GM18511 (cell line): Measurements from ENCODE around the gene TRMT2A.

Source experiments
- ATAC-seq: cut with Tn5 transposase; IDR thresholded peaks from one replicate; pipeline ENCODE4 v1.9.1; 2021; ENCODE audit warnings: mild to moderate bottlenecking, moderate library complexity; ENCODE audit not compliant: unreplicated experiment

Gene TRMT2A

DNA sequence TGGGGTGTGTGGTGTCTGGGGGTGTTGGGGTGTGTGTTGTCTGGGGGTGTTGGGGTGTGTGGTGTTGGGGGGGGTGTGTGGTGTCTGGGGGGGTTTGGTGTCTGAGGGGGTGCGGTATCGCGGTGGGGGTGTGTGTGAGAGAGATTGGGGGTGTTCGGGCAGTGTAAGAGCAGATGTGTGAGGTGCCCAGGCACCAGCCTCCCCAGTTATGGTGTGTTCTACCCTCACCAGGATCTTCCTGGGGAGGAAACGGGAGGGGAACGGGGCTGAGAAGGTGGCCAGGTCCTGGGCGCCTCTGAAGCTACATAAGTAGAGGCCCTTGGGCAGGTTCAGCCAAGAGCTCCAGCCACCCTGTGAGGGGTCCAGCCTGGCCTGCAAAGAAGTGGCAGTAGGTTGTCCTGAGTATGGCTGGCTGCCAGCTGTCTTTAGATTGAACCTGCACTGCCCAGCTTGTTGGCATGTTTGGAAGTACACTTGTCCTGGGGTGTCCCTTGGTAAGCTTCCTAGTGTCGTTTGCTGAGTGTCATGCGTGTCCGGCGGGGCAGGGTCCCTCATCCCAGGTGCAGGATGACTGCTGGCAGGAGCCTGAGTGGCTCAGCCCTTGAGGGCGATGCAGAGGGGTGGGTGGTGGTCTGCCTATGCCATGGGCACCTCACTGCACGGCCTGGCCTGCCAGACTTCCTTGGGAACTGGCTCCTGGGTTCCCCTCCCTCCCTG, 6.5 kb upstream of the TRMT2A start:
- ATAC-seq: no peak

DNA sequence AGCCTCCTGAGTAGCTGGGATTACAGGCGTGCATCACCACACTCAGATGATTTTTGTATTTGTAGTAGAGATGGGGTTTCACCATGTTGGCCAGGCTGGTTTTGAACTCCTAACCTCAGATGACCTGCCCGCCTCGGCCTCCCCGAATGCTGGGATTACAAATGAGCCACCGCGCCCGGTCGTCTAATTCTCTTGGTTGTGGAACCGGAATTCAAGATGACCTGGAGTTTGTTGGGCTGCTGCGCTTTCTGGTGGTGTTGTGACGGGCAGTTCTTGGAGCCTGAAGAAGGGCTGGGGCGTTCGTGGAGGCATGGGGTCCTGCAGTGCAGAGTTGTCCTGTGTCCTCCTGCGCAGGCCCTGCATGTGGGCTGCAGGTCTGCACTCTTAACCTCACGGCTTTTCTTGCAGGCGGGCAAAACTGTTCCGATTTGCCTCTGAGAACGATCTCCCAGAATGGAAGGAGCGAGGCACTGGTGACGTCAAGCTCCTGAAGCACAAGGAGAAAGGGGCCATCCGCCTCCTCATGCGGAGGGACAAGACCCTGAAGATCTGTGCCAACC, 4.9 kb upstream of the TRMT2A start:
- ATAC-seq: no peak

DNA sequence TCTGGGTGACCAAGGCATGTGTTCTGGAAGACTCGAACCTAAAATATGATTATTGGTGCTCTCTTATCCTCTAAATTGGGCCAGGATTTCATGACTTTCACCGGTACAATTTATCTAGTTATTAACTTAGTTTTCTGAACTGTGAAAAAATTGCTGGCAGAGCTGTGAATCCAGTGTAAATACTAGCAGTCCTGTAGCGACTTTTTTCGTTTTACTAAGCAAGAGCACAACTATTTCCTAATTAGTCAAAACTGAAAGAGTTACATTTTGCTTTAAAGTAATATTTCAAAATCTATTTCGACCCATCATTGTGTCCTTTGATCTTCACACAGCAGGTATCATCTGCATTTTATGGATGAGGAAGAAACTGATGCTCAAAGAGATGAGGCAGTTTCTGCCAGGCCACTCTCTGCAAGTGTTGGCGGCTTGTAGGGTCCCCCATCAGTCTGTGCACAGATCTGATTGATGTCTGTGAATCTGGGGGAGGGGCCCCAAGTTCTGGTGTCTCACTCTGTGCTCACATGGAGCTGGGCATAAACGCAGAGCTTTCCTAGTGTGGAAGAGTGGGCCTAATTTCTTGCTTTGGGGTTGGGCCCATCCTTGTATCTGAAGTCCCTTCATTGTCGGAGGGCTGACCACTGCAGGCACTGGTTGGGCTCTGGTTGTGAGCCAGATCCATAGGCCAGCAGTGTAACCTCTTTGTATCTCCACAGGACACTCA, 1.4 kb upstream of the TRMT2A start:
- ATAC-seq: no peak

DNA sequence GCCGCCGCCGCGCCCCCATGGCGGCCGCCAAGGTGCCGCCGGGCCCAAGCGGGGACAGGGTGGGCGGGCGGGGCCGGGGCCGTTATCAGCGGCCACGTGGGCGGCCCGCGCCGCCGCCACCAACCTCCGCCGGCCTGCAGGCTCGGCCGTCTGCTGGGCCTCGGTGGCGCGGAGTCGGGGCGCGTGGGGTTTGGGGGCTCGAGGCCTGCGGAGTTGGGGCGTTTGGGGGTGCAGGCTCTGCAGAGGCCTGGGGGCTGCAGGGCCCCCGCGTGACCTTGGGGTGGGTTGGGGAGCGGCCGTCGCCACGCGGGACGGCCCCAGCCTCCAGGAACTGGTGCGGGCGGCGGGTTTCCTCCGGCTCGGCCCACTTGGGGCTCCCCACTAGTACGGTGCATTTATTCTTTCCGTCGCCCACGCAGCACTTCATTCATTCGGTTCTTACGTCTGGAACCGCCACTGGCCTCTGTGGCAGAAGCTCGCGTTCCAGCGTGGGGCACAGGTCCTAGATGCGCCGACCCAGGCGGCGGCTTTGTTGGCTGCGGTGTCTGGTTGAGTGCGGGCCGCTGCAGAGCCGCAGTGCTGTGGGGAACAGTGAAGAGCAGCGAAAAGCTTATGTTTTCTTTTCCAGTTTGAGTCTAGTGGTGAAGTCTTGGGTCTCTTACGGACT, 740 bp upstream of the TRMT2A start:
- peak; percentile 36 for ATAC-seq

DNA sequence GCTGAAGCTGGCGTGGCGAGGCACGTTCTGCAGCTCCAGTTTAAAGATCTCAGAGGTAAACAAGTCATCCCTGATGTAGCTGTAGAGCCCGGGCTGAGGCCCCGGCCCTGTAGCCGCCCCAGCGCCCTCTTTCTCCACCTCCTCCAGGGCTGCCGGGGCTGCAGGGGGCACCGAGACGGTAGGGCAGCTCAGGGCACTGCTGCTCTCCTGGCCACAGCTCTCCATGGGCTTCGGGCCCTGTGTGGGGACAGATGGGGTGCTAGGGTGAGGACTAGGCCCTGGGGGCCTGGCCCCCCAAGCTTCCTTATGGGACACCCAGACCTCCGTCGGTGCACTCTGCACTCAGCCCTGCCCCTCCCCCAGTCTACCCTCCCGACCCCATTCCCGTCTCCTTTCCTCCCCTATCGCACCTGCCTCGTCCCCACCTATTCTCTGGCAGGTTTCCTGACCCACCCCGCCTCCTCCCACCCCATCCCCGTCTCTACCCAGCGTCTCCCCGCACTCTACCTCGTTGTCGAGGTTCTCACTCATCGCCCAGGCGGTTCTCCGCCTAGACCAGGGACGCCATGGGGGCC, 563 bp downstream of the TRMT2A start:
- ATAC-seq: no peak

- no peak for ATAC-seq
Observed at GRCh38 chr22:20115691-20116375, 1.2 kb downstream of the TRMT2A start, which contains the start of gene RANBP1. Gene RANBP1 (plus strand): TSS chr22:20116104. CDS start chr22:20116185, 81 bp downstream.

DNA sequence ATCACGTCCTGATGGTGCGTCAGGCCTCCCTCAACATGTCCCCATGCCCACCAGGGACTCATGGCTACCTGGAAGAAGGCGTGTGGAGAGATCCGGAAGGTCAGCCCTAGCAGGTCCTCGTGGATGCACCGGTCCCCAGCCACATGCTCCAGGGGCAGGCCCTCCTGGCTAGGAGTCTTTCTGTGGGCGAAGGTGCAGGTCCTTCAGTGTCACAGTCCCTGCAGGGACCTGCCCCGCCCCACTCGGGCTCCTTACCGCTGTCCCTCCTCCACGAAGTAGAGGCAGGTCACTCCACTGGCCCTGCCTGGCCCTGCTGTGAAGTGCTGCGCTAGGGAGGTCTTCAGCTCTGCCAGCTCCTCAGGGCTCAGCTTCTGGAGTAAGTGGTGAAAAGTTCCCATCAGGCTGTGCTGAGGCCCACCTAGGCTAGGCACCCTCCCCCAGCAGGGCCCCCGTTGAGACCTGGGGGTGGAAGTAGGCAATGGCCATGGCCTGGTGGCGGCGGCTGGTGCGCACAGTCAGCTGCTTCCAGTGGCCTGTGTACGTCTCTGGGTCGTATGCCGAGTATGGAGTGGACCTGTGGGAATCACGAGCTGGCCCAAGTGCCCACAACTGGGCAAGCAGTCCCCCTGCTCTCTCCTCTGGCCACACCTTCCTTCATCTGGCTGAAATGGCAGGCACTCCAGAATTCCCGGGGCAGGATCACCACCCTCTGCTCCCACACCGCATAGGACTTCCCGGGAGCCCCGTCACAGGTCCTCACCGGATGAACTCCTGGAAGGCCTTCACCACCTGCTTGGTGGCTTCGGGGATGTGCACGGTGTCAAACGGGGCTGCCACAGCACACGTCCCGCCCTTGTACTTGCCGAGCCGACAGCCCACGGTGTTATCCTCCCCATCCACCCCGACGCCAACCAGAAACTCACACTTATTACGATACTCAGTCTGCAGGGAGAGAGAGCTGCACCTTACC, 2.2 kb downstream of the TRMT2A start:
- ATAC-seq: no peak

DNA sequence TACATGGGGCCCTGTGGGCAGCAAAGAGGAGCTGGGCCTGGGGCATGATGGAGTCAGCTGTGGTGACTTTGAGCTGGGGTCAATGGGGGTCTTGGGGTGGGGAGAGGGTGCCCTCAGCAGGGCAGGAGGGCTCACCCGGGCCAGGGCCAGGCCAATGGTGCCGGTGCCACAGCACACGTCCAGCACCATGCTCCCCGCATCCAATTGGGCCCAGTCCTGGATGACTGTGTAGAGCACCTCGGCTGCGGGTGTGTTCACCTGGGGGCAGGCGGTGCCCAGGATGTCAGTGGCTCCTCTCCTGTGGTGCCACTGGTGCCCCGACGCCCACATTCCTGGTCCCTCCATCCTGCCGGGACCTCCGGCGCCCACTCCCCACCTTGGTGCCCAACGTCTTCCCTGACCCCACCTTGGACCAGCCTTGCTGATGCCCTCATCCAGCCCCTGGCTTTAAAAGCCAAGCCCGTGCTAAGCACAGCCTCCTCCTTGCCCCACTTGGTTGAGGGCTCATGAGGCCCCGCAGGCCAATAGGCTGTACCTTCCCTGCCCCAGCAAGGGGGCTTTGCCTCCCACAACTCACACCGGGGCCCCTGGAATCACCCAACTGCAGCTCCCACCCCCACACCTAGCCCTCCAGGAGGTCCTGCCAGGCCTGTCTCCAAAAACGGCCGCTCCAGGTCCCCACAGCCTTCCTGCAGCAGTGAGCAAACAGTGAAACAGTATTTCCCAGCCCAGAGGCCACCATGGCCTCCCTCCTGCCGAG, 3.3 kb downstream of the TRMT2A start:
- no peak for ATAC-seq

GRCh38 chr22:20112623-20113511, 4.2 kb downstream of the TRMT2A start:
- no peak for ATAC-seq

DNA sequence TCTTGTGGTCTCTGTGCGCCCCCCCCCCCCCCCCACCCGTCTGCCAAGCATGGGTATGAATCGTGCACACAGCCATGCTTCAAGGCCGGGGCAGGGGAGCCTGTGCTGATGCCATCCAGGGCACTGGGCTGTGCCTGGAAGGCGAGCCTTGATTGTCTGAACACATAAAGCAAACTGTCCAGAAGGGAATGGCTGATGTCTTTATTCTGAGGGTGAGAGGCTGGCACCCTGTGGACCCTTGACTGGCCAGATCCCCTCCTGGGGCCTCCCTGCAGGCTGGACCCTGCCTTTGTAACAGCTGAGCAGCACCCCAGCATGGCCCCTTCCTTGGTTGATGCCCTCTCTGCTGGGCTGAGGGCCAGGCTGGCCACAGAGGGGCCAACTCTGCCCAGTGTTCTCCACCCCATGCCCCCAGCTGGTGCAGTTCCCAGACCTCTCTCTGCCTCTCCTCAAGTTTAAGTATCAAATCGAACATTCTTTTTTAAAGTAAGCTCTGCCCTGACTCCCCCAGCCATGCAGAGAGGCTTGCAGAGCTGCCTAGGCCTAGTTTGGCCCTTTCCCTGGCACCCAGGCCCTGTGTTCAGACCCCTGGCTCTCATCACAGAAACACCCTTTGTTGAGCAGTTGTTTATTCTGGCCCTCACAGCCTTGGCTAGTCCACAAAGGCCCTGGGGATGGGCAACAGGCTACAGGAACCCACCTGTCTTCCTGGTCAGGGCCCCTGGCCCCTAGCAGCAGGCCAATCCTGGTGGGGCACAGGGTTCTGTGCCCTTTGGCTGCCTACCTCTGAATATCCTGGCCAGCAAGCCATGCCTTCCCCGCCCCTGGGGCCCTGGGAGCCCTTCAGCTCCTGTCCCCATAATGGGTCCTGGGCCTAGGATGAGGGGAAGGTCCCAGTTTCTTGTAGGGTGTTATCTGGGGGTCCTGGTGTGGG, 5.1 kb downstream of the TRMT2A start:
- no peak for ATAC-seq

DNA sequence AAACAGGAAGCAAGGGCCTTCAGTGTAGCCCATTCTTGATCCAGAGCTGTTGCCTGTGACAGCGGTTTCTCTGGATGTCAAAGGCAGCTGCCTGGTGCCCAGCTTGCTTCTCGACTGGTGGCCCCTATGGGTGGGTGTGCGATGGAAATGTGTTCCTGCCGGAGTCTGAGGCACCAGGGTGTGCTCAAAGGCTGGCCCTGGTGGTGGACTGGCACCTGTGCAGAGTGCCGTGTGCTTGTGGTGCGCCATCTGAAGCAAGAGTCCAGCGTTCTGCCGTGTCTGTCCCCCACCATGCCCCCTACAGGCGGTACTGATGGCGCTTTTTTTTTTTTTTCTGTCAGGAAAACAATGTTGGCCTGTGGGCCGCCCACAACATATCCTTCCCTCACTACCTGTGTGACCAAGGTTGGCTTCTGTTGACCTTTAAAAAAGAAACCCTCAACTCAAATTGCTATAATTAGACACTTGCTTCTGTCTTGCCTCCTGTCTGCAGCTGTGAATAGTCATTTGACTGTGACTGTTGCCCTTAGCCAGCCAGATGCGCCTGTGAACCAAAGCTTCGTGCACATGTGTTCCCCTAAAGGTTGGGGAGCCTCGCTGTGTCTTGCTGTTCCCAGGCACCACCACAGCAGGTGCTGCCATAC, 5.9 kb downstream of the TRMT2A start:
- no peak for ATAC-seq

- no peak for ATAC-seq
Observed at GRCh38 chr22:20110359-20110985, 6.6 kb downstream of the TRMT2A start.

GRCh38 chr22:20109411-20110358, 7.3 kb downstream of the TRMT2A start:
- no peak for ATAC-seq

DNA sequence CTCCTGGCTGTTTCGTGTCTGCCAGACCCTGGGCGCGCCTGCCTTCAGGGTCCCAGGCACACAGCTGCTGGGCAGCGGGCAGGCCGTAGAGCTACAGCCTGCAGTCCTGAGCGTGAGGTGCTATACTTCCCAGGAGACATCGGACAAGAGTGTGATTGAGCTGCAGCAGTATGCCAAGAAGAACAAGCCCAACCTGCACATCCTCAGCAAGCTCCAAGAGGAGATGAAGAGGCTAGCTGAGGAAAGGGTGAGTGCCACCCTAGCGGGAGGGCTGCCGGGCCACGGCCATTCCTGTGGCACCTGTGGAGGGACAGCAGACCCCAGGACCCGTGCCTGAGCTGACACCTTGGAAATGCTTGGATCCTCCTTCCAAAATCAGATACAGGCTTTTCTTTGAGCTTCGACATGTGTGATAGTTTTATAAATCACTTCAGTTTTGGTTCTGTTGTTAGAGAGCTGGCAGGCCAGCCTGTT, 8.2 kb downstream of the TRMT2A start:
- ATAC-seq: no peak
